Ishikawa (cell line): Measurements from ENCODE around the gene KCNK3.

Source experiments
- CEBPB ChIP-seq: IDR thresholded peaks from 2 replicates; pipeline ENCODE4 v1.6.1; 2012
- CREB1 ChIP-seq: IDR thresholded peaks from 2 replicates; pipeline ENCODE4 v1.6.1; 2012; ENCODE audit warnings: low read depth
- FOXM1 ChIP-seq: IDR thresholded peaks from 2 replicates; pipeline ENCODE4 v1.6.1; 2012; ENCODE audit warnings: low read depth, borderline replicate concordance
- MAX ChIP-seq: IDR thresholded peaks from 2 replicates; pipeline ENCODE4 v1.6.1; 2012
- TAF1 ChIP-seq: IDR thresholded peaks from 2 replicates; pipeline ENCODE4 v1.6.1; 2012; ENCODE audit warnings: low read depth, mild to moderate bottlenecking
- TEAD4 ChIP-seq: IDR thresholded peaks from 2 replicates; pipeline ENCODE4 v1.6.1; 2012
- USF1 ChIP-seq: IDR thresholded peaks from 2 replicates; pipeline ENCODE4 v1.6.1; 2012
- ZBTB7A ChIP-seq: IDR thresholded peaks from 2 replicates; pipeline ENCODE4 v1.6.1; 2012; ENCODE audit warnings: low read depth

GRCh38 chr2:26706616-26707473 lies 14.3 kb downstream of the KCNK3 start:
- no peak for TF ChIP-seq ZBTB7A
- TF ChIP-seq CREB1, result no peak
- no peak for TF ChIP-seq MAX
- TF ChIP-seq TAF1, result no peak
- TF ChIP-seq USF1, result no peak
- no peak for TF ChIP-seq CEBPB
- no peak for TF ChIP-seq TEAD4
- no peak for TF ChIP-seq FOXM1
